H1 (cell line): ENCODE data around the gene SNTG2. TPM values are rescaled to one million over a fixed set of nuclear protein-coding genes. Genes with fewer than 3 reads are reported as not detected.

ENCODE experiments used
- CTCF ChIA-PET: fragments of 300-600 bp; sonication (Branson Sonifier 250); formaldehyde crosslinking; loops from one replicate; lab custom pipeline; 2021; ENCODE audit not compliant: partially characterized antibody; lab: Charles Lee
- POLR2A ChIA-PET: fragments of 300-600 bp; sonication (Branson Sonifier 250); formaldehyde crosslinking; loops from one replicate; lab custom pipeline; 2021; ENCODE audit warnings: inconsistent platforms; ENCODE audit not compliant: partially characterized antibody; lab: Charles Lee
- DNase-seq, 2 experiments: peaks; one replicate each; pipeline versions ENCODE4 v3.0.0 to v3.0.0-alpha.2; 2010 to 2022; ENCODE audit warnings: low spot score in 2 of 2, low read depth in 1 of 2, mixed read lengths in 1 of 2
- FAIRE-seq: peaks from 2 replicates; lab custom pipeline; 2011; peaks lifted over from hg19 to GRCh38; lab: Jason Lieb, UNC
- H2AFZ ChIP-seq: 2 replicates; pipeline ENCODE4 v1.8.1; 2012; ENCODE audit warnings: low read length, inconsistent platforms
- H2AK5ac ChIP-seq: 2 replicates; pipeline ENCODE4 v1.6.1; 2013; ENCODE audit warnings: low read depth, low read length
- H2BK120ac ChIP-seq: replicated peaks from 2 replicates; pipeline ENCODE3; 2013; ENCODE audit warnings: low read depth, low read length, inconsistent platforms
- H2BK12ac ChIP-seq: 2 replicates; pipeline ENCODE4 v1.6.1; 2013; ENCODE audit warnings: low read depth, low read length
- H2BK15ac ChIP-seq: 2 replicates; pipeline ENCODE4 v1.6.1; 2013; ENCODE audit warnings: low read length
- H2BK20ac ChIP-seq: 2 replicates; pipeline ENCODE4 v1.6.1; 2013; ENCODE audit warnings: low read length
- H2BK5ac ChIP-seq: 2 replicates; pipeline ENCODE4 v1.6.1; 2013; ENCODE audit warnings: low read depth, low read length
- H3K14ac ChIP-seq: 2 replicates; pipeline ENCODE4 v1.6.1; 2013; ENCODE audit warnings: inconsistent platforms; ENCODE audit not compliant: insufficient read length
- H3K18ac ChIP-seq: 2 replicates; pipeline ENCODE4 v1.6.1; 2013; ENCODE audit warnings: low read length; ENCODE audit errors: extremely low read depth
- H3K23ac ChIP-seq: 2 replicates; pipeline ENCODE4 v1.6.1; 2013; ENCODE audit warnings: inconsistent platforms; ENCODE audit not compliant: insufficient read length
- H3K23me2 ChIP-seq: 2 replicates; pipeline ENCODE4 v1.6.1; 2013; ENCODE audit warnings: low read depth, low read length
- H3K27ac ChIP-seq: 2 replicates; pipeline ENCODE4 v1.6.1; 2011; ENCODE audit warnings: low read depth, low read length, inconsistent platforms
- H3K27me3 ChIP-seq, 4 experiments: replicated peaks in 1 of 4; 1 replicate in 1 of 4; 2 replicates in 3 of 4; pipeline versions ENCODE4 v1.6.1 to v1.8.1; 2011 to 2013; ENCODE audit warnings: low read length in 3 of 4, mild to moderate bottlenecking in 3 of 4, inconsistent platforms in 2 of 4, mixed read lengths in 2 of 4, moderate library complexity in 1 of 4; ENCODE audit not compliant: control insufficient read depth in 3 of 4, insufficient read depth in 3 of 4; ENCODE audit errors: extremely low read depth in 1 of 4
- H3K36me3 ChIP-seq, 4 experiments: 2 replicates each; pipeline versions ENCODE4 v1.6.1 to v1.8.1; 2011 to 2013; ENCODE audit warnings: mild to moderate bottlenecking in 4 of 4, low read length in 3 of 4, moderate library complexity in 2 of 4, control low read depth in 1 of 4, inconsistent platforms in 1 of 4; ENCODE audit not compliant: insufficient read depth in 4 of 4, control insufficient read depth in 2 of 4
- H3K4ac ChIP-seq: replicated peaks from 2 replicates; pipeline ENCODE3; 2013; ENCODE audit warnings: low read length, low read depth, mixed read lengths, inconsistent platforms; ENCODE audit not compliant: insufficient read length
- H3K4me1 ChIP-seq, 4 experiments: replicated peaks in 1 of 4; 1 replicate in 1 of 4; 2 replicates in 3 of 4; pipeline versions ENCODE4 v1.6.1 to v1.8.1; 2011 to 2013; ENCODE audit warnings: low read length in 3 of 4, inconsistent platforms in 2 of 4, mixed read lengths in 1 of 4; ENCODE audit not compliant: insufficient read depth in 4 of 4, control insufficient read depth in 3 of 4
- H3K4me2 ChIP-seq, 2 experiments: 2 replicates each; pipeline versions ENCODE4 v1.6.1 to v1.8.1; 2011 to 2013; ENCODE audit warnings: low read depth in 2 of 2, low read length in 2 of 2, control low read depth in 1 of 2, inconsistent platforms in 1 of 2, mild to moderate bottlenecking in 1 of 2; ENCODE audit not compliant: insufficient read depth in 1 of 2
- H3K4me3 ChIP-seq, 4 experiments: fragments of 200-600, 300-600 bp in 1 of 4; sonication (generic), shearing (Covaris generic), sonication (Bioruptor Twin) in 1 of 4; 2 replicates each; pipeline versions ENCODE4 v1.5.1 to v1.8.1; 2011 to 2016; ENCODE audit warnings: low read length in 4 of 4, low read depth in 3 of 4, control low read depth in 2 of 4, inconsistent platforms in 2 of 4, mild to moderate bottlenecking in 2 of 4, mixed read lengths in 1 of 4, moderate library complexity in 1 of 4; ENCODE audit not compliant: insufficient read depth in 2 of 4; ENCODE audit errors: extremely low read depth in 1 of 4
- H3K56ac ChIP-seq: replicated peaks from 2 replicates; pipeline ENCODE3; 2013; ENCODE audit warnings: low read depth, mild to moderate bottlenecking, mixed read lengths, low read length, inconsistent platforms; ENCODE audit not compliant: insufficient read length
- H3K79me1 ChIP-seq: 2 replicates; pipeline ENCODE4 v1.6.1; 2013; ENCODE audit warnings: low read depth, low read length, control low read depth
- H3K79me2 ChIP-seq, 2 experiments: 2 replicates each; pipeline versions ENCODE4 v1.6.1 to v1.8.1; 2012 to 2013; ENCODE audit warnings: low read length in 2 of 2, mild to moderate bottlenecking in 2 of 2, inconsistent platforms in 1 of 2; ENCODE audit not compliant: insufficient read depth in 2 of 2, control insufficient read depth in 1 of 2
- H3K9ac ChIP-seq, 4 experiments: replicated peaks in 1 of 4; 1 replicate in 1 of 4; 2 replicates in 3 of 4; pipeline versions ENCODE4 v1.6.1 to v1.8.1; 2011 to 2013; ENCODE audit warnings: low read depth in 3 of 4, low read length in 3 of 4, control low read depth in 2 of 4, mild to moderate bottlenecking in 2 of 4, moderate library complexity in 2 of 4, inconsistent platforms in 1 of 4; ENCODE audit errors: extremely low read depth in 1 of 4
- H3K9me3 ChIP-seq, 2 experiments: 2 replicates each; pipeline versions ENCODE4 v1.6.1 to v1.8.1; 2012 to 2013; ENCODE audit warnings: mild to moderate bottlenecking in 2 of 2, moderate library complexity in 2 of 2, control low read depth in 1 of 2, inconsistent platforms in 1 of 2, low read depth in 1 of 2, low read length in 1 of 2, mixed read lengths in 1 of 2; ENCODE audit not compliant: insufficient read depth in 2 of 2
- H4K20me1 ChIP-seq, 2 experiments: replicated peaks in 1 of 2; 2 replicates each; pipeline versions ENCODE3 to v1.8.1; 2011 to 2013; ENCODE audit warnings: inconsistent platforms in 2 of 2, low read length in 2 of 2, mild to moderate bottlenecking in 1 of 2; ENCODE audit not compliant: insufficient read depth in 2 of 2, control insufficient read depth in 1 of 2
- H4K5ac ChIP-seq: 2 replicates; pipeline ENCODE4 v1.6.1; 2013; ENCODE audit warnings: low read length, low read depth, mixed read lengths, inconsistent platforms; ENCODE audit not compliant: insufficient read length
- H4K8ac ChIP-seq: 2 replicates; pipeline ENCODE4 v1.8.0; 2013; ENCODE audit warnings: mild to moderate bottlenecking, moderate library complexity, low read length, inconsistent platforms; ENCODE audit not compliant: insufficient read depth; ENCODE audit errors: extremely low read depth
- H4K91ac ChIP-seq: replicated peaks from 2 replicates; pipeline ENCODE3; 2013; ENCODE audit warnings: low read length, mixed read lengths, inconsistent platforms; ENCODE audit not compliant: insufficient read length
- ASH2L ChIP-seq: fragments of 200-600, 300-600 bp; sonication (generic); IDR thresholded peaks from one replicate; pipeline ENCODE4 v1.7.1; 2017; ENCODE audit warnings: low read length
- POLR2A ChIP-seq, 2 experiments: IDR thresholded peaks; 1 replicate in 1 of 2; 2 replicates in 1 of 2; pipeline ENCODE4 v1.6.1; 2011; ENCODE audit warnings: low read depth in 2 of 2, low read length in 2 of 2, mild to moderate bottlenecking in 2 of 2; ENCODE audit errors: control extremely low read depth in 1 of 2
- POU5F1 ChIP-seq: IDR thresholded peaks from 2 replicates; pipeline ENCODE4 v1.6.1; 2011; ENCODE audit warnings: low read depth, mild to moderate bottlenecking, low read length, moderate library complexity
- SUZ12 ChIP-seq: fragments of 200-600 bp; sonication (generic); IDR thresholded peaks from 2 replicates; pipeline ENCODE4 v1.6.1; 2012; ENCODE audit warnings: mild to moderate bottlenecking, inconsistent platforms, low read length, moderate library complexity, mixed read lengths
- WGBS, 2 experiments: shearing (Covaris generic) in 1 of 2; methylation state at CpG; one replicate each; pipeline versions ENCODE4 v1.1.6 to v1.1.7; 2013 to 2015; ENCODE audit warnings: low lambda C conversion rate in 2 of 2, mixed read lengths in 2 of 2, inconsistent platforms in 1 of 2, low coverage in 1 of 2, missing lambda C conversion rate in 1 of 2; ENCODE audit not compliant: insufficient replicate concordance in 2 of 2, insufficient coverage in 1 of 2, insufficient read length in 1 of 2; ENCODE audit errors: extremely low coverage in 1 of 2, missing lambda C conversion rate in 1 of 2; 5-methylcytosine and 5-hydroxymethylcytosine counted together
- polyA plus RNA-seq, 7 experiments: library from polyadenylated mRNA; depleted of rRNA in 3 of 7; stranded (reverse) in 5 of 7; unstranded in 2 of 7; fragments of >200 nt in 5 of 7; fragments of 200-250 nt in 2 of 7; gene quantifications; 1 replicate in 5 of 7; 2 replicates in 1 of 7; 4 replicates in 1 of 7; pipeline versions ENCODE4 v1.2.1 to v1.2.3, GENCODE V29; 2011 to 2013; ENCODE audit warnings: missing spikeins in 2 of 7, mixed read lengths in 2 of 7
- total RNA-seq: library from RNA; stranded (reverse); fragmentation: NEBNext Ultra II Directional; extraction: Animal tissue kit (Norgen Biotek cat#: 25700); gene quantifications from 2 replicates; pipeline ENCODE4 v1.2.1, GENCODE V29; 2021

Gene SNTG2
- total and polyA plus RNA-seq, 2 of the 8 experiments (the other 6 are each of a cell fraction or from before 2014, with no cell fraction given) = 6.6 to 18.1 TPM

DNA sequence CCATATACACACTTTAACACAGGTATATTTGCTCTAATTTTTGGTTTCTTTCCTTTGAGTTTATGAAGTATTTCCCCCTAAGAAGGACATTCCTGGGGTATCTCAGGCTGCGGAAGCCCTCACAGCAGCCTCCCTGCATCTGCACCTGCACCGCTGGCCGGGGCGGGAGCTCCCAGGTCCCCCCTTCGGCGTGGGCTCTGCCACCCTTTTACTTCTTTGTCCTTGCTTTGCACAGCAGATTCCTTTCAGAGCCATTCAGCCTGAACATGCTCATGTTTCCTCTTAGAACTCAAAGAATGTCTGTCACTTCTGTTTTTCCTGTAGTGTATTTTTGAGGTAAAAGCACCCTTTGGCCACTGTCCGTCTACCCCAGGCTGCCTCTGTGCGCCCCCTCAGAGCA, 146.5 kb downstream of the SNTG2 start:
- Histone ChIP-seq H4K20me1 (peaks cover 4% of the 10 kb centered on the region in 2 experiments), H2BK15ac (no peak overlapping the region), H2BK5ac (no peak overlapping the region), H2BK20ac (no peak overlapping the region), H4K91ac (no peak overlapping the region), H3K14ac (no peak overlapping the region), H2BK12ac (no peak overlapping the region), H3K4me3 (no peak overlapping the region), H2AK5ac (no peak overlapping the region), H3K23me2 (no peaks in the 10 kb centered on the region), H3K27me3 (no peaks in the 10 kb centered on the region; a peak in 1 of 7 replicates), H4K5ac (no peak overlapping the region), H3K4me1 (no peaks in the 10 kb centered on the region), H3K79me1 (no peaks in the 10 kb centered on the region; the same call in 1 of the 2 replicates), H4K8ac (no peak overlapping the region), H3K18ac (no peak overlapping the region), H3K9me3 (no peaks in the 10 kb centered on the region), H2AFZ (no peak overlapping the region), H3K27ac (no peak overlapping the region), H3K9ac (no peak overlapping the region), H3K4ac (no peak overlapping the region), H2BK120ac (no peak overlapping the region), H3K23ac (no peak overlapping the region), H3K4me2 (no peak overlapping the region), H3K79me2 (no peaks in the 10 kb centered on the region; a peak in 1 of 4 replicates), H3K36me3 (peaks cover 0 to 20% (median 0%) of the 10 kb centered on the region in 4 experiments; a peak in 3 of 8 replicates), H3K56ac (no peak overlapping the region)
- no peak for DNase-seq
- TF ChIP-seq POLR2A (IDR thresholded peaks at IDR 0.05; ENCODE audit: control extremely low read depth in 1 of 2, low read depth in 2 of 2, low read length in 2 of 2) (no peak), SUZ12 (no peak), ASH2L (no peak), POU5F1 (no peak)
- ChIA-PET CTCF (no interaction called here), POLR2A (no interaction called here)
- 92% methylated on average over 8 of the region's 8 CpGs; no CpG with 5 or more reads in 1 of the 2 experiments for WGBS, 2 experiments
- FAIRE-seq = no peak
